Gastroesophageal sphincter (tissue), 3 donors: ENCODE measurements around the gene PDE10A.

Source experiments
- POLR2A ChIP-seq, 2 donors: fragments of 450-650 bp; IDR thresholded peaks; one replicate each; pipeline ENCODE4 v1.6.1; 2017; ENCODE audit warnings: antibody characterized with exemption in 2 of 2, mild to moderate bottlenecking in 2 of 2, moderate library complexity in 1 of 2
- TF ChIP-seq, protein P1 (sequence below), 4 experiments: fragments of 200-600 bp in 2 of 4; fragments of 450-650 bp in 2 of 4; sonication (generic) in 1 of 4; IDR thresholded peaks; one replicate each; pipeline ENCODE4 v1.5.1; 2017 to 2019; ENCODE audit warnings: antibody characterized with exemption in 4 of 4, mild to moderate bottlenecking in 2 of 4, moderate library complexity in 2 of 4

DNA sequence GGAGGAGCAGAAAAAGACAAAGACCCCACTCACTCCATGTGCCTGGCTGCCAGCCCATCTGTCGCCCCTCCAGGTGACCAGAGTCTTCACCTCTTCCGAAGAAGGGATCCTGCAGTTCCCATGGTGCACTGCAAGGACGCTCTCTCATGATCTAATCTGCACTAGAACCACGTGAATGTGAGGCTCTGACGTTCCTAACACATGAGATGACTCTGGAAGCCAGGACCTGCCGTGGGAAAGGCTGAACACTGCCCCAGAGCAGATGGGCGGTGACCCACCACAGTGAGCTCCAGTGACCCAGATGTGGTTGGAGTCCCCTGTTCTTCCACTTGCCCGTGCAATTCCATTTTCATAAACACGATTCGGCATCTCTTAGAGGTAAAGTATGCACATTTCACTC is 39.6 kb upstream of the PDE10A start:
- TF ChIP-seq POLR2A (IDR thresholded peaks at IDR 0.05), result no peak
- TF ChIP-seq, protein P1, sequence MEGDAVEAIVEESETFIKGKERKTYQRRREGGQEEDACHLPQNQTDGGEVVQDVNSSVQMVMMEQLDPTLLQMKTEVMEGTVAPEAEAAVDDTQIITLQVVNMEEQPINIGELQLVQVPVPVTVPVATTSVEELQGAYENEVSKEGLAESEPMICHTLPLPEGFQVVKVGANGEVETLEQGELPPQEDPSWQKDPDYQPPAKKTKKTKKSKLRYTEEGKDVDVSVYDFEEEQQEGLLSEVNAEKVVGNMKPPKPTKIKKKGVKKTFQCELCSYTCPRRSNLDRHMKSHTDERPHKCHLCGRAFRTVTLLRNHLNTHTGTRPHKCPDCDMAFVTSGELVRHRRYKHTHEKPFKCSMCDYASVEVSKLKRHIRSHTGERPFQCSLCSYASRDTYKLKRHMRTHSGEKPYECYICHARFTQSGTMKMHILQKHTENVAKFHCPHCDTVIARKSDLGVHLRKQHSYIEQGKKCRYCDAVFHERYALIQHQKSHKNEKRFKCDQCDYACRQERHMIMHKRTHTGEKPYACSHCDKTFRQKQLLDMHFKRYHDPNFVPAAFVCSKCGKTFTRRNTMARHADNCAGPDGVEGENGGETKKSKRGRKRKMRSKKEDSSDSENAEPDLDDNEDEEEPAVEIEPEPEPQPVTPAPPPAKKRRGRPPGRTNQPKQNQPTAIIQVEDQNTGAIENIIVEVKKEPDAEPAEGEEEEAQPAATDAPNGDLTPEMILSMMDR (IDR thresholded peaks at IDR 0.05), result no peak
